Stomach (tissue), 9 donors: ENCODE data around the gene MREG. TPM values are rescaled to one million over a fixed set of nuclear protein-coding genes. Genes with fewer than 3 reads are reported as not detected.

ENCODE experiments used
- DNase-seq, 2 donors: peaks; one replicate each; pipeline versions ENCODE4 v3.0.0 to v3.0.0-alpha.2; 2013 to 2019
- H3K27ac ChIP-seq, 5 donors: fragments of 200-600 bp in 4 of 5; sonication (generic) in 4 of 5; one replicate each; pipeline ENCODE4 v1.5.1; 2013 to 2019; ENCODE audit warnings: mild to moderate bottlenecking in 1 of 5, moderate library complexity in 1 of 5
- H3K27me3 ChIP-seq, 3 donors: fragments of 200-600 bp; sonication (generic); one replicate each; pipeline ENCODE4 v1.5.1; 2017 to 2019; ENCODE audit warnings: mixed run types in 1 of 3
- H3K36me3 ChIP-seq, 4 donors: fragments of 200-600 bp; sonication (generic); 1 replicate in 3 of 4; 2 replicates in 1 of 4; pipeline ENCODE4 v1.5.1; 2016 to 2019
- H3K4me1 ChIP-seq, 4 donors: fragments of 200-600 bp; sonication (generic); one replicate each; pipeline ENCODE4 v1.5.1; 2016 to 2019
- H3K4me3 ChIP-seq, 4 donors: fragments of 200-600 bp; sonication (generic) in 3 of 4; one replicate each; pipeline ENCODE4 v1.5.1; 2016 to 2019; ENCODE audit warnings: mild to moderate bottlenecking in 1 of 4
- H3K9me3 ChIP-seq, 4 donors: fragments of 200-600 bp; sonication (generic); one replicate each; pipeline ENCODE4 v1.5.1; 2016 to 2019
- CTCF ChIP-seq, 7 experiments: fragments of 450-650 bp in 4 of 7; fragments of 200-600 bp in 3 of 7; sonication (generic) in 3 of 7; IDR thresholded peaks; one replicate each; pipeline ENCODE4 v1.5.1; 2016 to 2019; ENCODE audit warnings: antibody characterized with exemption in 7 of 7, control low read depth in 2 of 7, mild to moderate bottlenecking in 1 of 7
- EP300 ChIP-seq: sonication (generic); formaldehyde crosslinking; IDR thresholded peaks from one replicate; pipeline ENCODE4 v1.6.1; 2017; ENCODE audit warnings: antibody characterized with exemption
- POLR2A ChIP-seq, 4 donors: fragments of 450-650 bp; IDR thresholded peaks; one replicate each; pipeline ENCODE4 v1.6.1; 2016; ENCODE audit warnings: antibody characterized with exemption in 4 of 4, control low read depth in 2 of 4, mild to moderate bottlenecking in 1 of 4, moderate library complexity in 1 of 4
- POLR2AphosphoS5 ChIP-seq, 3 donors: sonication (generic); formaldehyde crosslinking; IDR thresholded peaks; one replicate each; pipeline ENCODE4 v1.6.1; 2016; ENCODE audit warnings: antibody characterized with exemption in 3 of 3
- WGBS, 5 donors: extraction: QIAGEN DNeasy Blood & Tissue Kit in 3 of 5; methylation state at CpG; one replicate each; pipeline versions ENCODE4 v1.1.5 to v1.1.7; 2013 to 2018; 5-methylcytosine and 5-hydroxymethylcytosine counted together
- intact Hi-C: fragments of 100-400 bp; cut with DNase I; formaldehyde crosslinking; loops from one replicate; pipeline ENCODE4 v1.15.1; 2023; ENCODE audit warnings: low total_unique reads
- polyA plus RNA-seq, 3 donors: library from polyadenylated mRNA; stranded (reverse); fragments of 200-250 nt; gene quantifications; one replicate each; pipeline ENCODE4 v1.2.3, GENCODE V29; 2013
- total RNA-seq, 5 donors: library from RNA; depleted of rRNA; stranded (reverse); fragments of >200 nt; gene quantifications; one replicate each; pipeline versions ENCODE4 v1.1.0 to v1.2.3, GENCODE V29; 2014 to 2016
- donor health status: healthy with polysubstance abuse.
- donor health status: Bipolar disorder and iron deficiency.
- donor health status: healthy.

MREG gene
- total and polyA plus RNA-seq, 8 donors = 2.2 to 21.7 (median 4.6) TPM

- no peak for DNase-seq
- intact Hi-C loops = no loop called here
- no peaks in the 10 kb centered on the region for H3K27me3 ChIP-seq
- TF ChIP-seq EP300 = no peak
- no peak overlapping the region for H3K27ac ChIP-seq
- H3K4me1 ChIP-seq = no peaks in the 10 kb centered on the region
- 89 to 98% (median 95%) methylated on average over 1 of the region's 1 CpG for WGBS, 5 donors
- H3K9me3 ChIP-seq = no peaks in the 10 kb centered on the region
- H3K36me3 ChIP-seq = peaks cover 0 to 39% (median 28%) of the 10 kb centered on the region in 4 donors
- H3K4me3 ChIP-seq = no peak overlapping the region
Measured at GRCh38 chr2:215941726-215942125, 71.6 kb downstream of the MREG start.

- Histone ChIP-seq H3K4me3 (no peak overlapping the region), H3K36me3 (peaks cover 0 to 39% (median 27%) of the 10 kb centered on the region in 4 donors), H3K27ac (no peak overlapping the region), H3K4me1 (no peaks in the 10 kb centered on the region), H3K9me3 (no peaks in the 10 kb centered on the region), H3K27me3 (no peaks in the 10 kb centered on the region)
- no peak for DNase-seq
- intact Hi-C loops = no loop called here
- 93 to 97% (median 96%) methylated on average over 6 of the region's 6 CpGs for WGBS, 5 donors
- no peak for TF ChIP-seq POLR2A (IDR thresholded peaks at IDR 0.05)
- no peak for TF ChIP-seq CTCF (IDR thresholded peaks at IDR 0.05)
- TF ChIP-seq POLR2AphosphoS5 (IDR thresholded peaks at IDR 0.05) = no peak
- no peak for TF ChIP-seq EP300
Measured at GRCh38 chr2:215940645-215941184, 72.6 kb downstream of the MREG start.

- DNase-seq = no peak
- Histone ChIP-seq H3K36me3 (peaks cover 0 to 12% (median 9%) of the 10 kb centered on the region in 4 donors), H3K27me3 (peaks cover 0 to 8% (median 0%) of the 10 kb centered on the region in 3 donors), H3K9me3 (no peaks in the 10 kb centered on the region), H3K4me1 (no peaks in the 10 kb centered on the region), H3K4me3 (no peak overlapping the region), H3K27ac (no peak overlapping the region)
- TF ChIP-seq POLR2A (IDR thresholded peaks at IDR 0.05) (no peak), CTCF (IDR thresholded peaks at IDR 0.05) (no peak), POLR2AphosphoS5 (IDR thresholded peaks at IDR 0.05) (no peak), EP300 (no peak)
- intact Hi-C loops = no loop called here
- 83 to 89% (median 84%) methylated on average over 3 of the region's 3 CpGs for WGBS, 5 donors
Measured at GRCh38 chr2:215937190-215937589, 76.2 kb downstream of the MREG start.

GRCh38 chr2:215933151-215933550 is 80.2 kb downstream of the MREG start:
- H3K4me3 ChIP-seq = no peak overlapping the region
- DNase-seq = no peak
- H3K4me1 ChIP-seq = peaks cover 0 to 12% (median 0%) of the 10 kb centered on the region in 4 donors
- no peak overlapping the region for H3K27ac ChIP-seq
- H3K36me3 ChIP-seq = no peaks in the 10 kb centered on the region
- peaks cover 0 to 17% (median 0%) of the 10 kb centered on the region in 3 donors for H3K27me3 ChIP-seq
- H3K9me3 ChIP-seq = no peaks in the 10 kb centered on the region
- intact Hi-C loops = no loop called here
- no peak for TF ChIP-seq POLR2A (IDR thresholded peaks at IDR 0.05)
- no peak for TF ChIP-seq POLR2AphosphoS5 (IDR thresholded peaks at IDR 0.05)
- no peak for TF ChIP-seq EP300
- no peak for TF ChIP-seq CTCF (IDR thresholded peaks at IDR 0.05)
- WGBS, 5 donors = 71 to 83% (median 81%) methylated on average over 3 of the region's 3 CpGs

- intact Hi-C loops = no loop called here
- TF ChIP-seq CTCF (IDR thresholded peaks at IDR 0.05) = peak in 5 of 7 experiments; percentile 74 to 92 (median 79)
- TF ChIP-seq EP300 = no peak
- Histone ChIP-seq H3K27me3 (peaks cover 0 to 17% (median 0%) of the 10 kb centered on the region in 3 donors), H3K27ac (no peak overlapping the region), H3K4me1 (peaks cover 0 to 12% (median 0%) of the 10 kb centered on the region in 4 donors), H3K36me3 (no peaks in the 10 kb centered on the region), H3K9me3 (no peaks in the 10 kb centered on the region), H3K4me3 (no peak overlapping the region)
- DNase-seq = peak; percentile 53 to 87
- WGBS, 5 donors = 4 to 5% (median 4%) methylated on average over 8 of the region's 8 CpGs
Measured at GRCh38 chr2:215931256-215931903, 82.0 kb downstream of the MREG start.
